ENCODE results near the gene ANAPC15.

- TF ChIP-seq POLR2AphosphoS5 (IDR thresholded peaks at IDR 0.05; ENCODE audit: insufficient read depth, low read depth, low read length): peak; percentile 99
- TF ChIP-seq CTCF (IDR thresholded peaks at IDR 0.05; ENCODE audit: extremely low read depth in 1 of 2, insufficient read depth in 1 of 2, low read depth in 1 of 2, low read length in 2 of 2): no peak
- peak; percentile 99 for TF ChIP-seq POLR2A (IDR thresholded peaks at IDR 0.05; ENCODE audit: low read depth, low read length)
- no peak for TF ChIP-seq GATA2 (IDR thresholded peaks at IDR 0.05; ENCODE audit: insufficient read depth, insufficient read length, low read depth, low read length)
- TF ChIP-seq EZH2 (IDR thresholded peaks at IDR 0.05; ENCODE audit: borderline replicate concordance, low read depth, low read length, severe bottlenecking): no peak
- TF ChIP-seq MAX (IDR thresholded peaks at IDR 0.05; ENCODE audit: insufficient read depth, insufficient read length): peak; percentile 23
- TF ChIP-seq FOS (IDR thresholded peaks at IDR 0.05; ENCODE audit: borderline replicate concordance, insufficient read depth, low read length): no peak
- TF ChIP-seq MYC (IDR thresholded peaks at IDR 0.05; ENCODE audit: low read depth, low read length): peak; percentile 34
Observed at GRCh38 chr11:72112143-72112977, at the start of gene ANAPC15.

Data from endothelial cell of umbilical vein (primary cell).